SK-N-SH (cell line): ENCODE results near the gene ATG9A. TPM values are rescaled to one million over a fixed set of nuclear protein-coding genes. Genes with fewer than 3 reads are reported as not detected.

Source experiments
- CTCF ChIA-PET: fragments of 300-600, 350-600 bp; formaldehyde crosslinking; extraction: SDS; loops from one replicate; lab custom pipeline; 2021; lab: Yijun Ruan, JAX
- POLR2A ChIA-PET: fragments of 350-600 bp; sonication (Branson Sonifier 250); formaldehyde crosslinking; extraction: SDS; loops from one replicate; lab custom pipeline; 2020; ENCODE audit warnings: antibody characterized with exemption, inconsistent platforms; lab: Yijun Ruan, JAX
- DNase-seq: peaks from one replicate; pipeline ENCODE4 v3.0.0; 2012
- H2AFZ ChIP-seq: fragments of 200-600 bp; sonication (generic); 2 replicates; pipeline ENCODE4 v1.8.1; 2016; ENCODE audit warnings: antibody characterized with exemption, mild to moderate bottlenecking, low read depth
- H3F3A ChIP-seq: fragments of 200-600 bp; sonication (generic); replicated peaks from 2 replicates; pipeline ENCODE3; 2016; ENCODE audit warnings: antibody characterized with exemption, mild to moderate bottlenecking; ENCODE audit not compliant: insufficient read depth
- H3K27ac ChIP-seq, 2 experiments: fragments of 200-500 bp in 1 of 2; fragments of 200-600 bp in 1 of 2; sonication (Bioruptor generic) in 1 of 2; sonication (generic), shearing (Covaris generic) in 1 of 2; 2 replicates each; pipeline versions ENCODE4 v1.5.1 to v1.6.1; 2014 to 2016; ENCODE audit warnings: low read depth in 2 of 2, inconsistent platforms in 1 of 2, low read length in 1 of 2, mild to moderate bottlenecking in 1 of 2, mixed read lengths in 1 of 2
- H3K27me3 ChIP-seq: fragments of 200-600 bp; sonication (generic), shearing (Covaris generic); 2 replicates; pipeline ENCODE4 v1.6.1; 2016; ENCODE audit warnings: mixed run types; ENCODE audit not compliant: insufficient read depth
- H3K36me3 ChIP-seq, 2 experiments: fragments of 200-500 bp in 1 of 2; fragments of 200-600 bp in 1 of 2; sonication (Bioruptor generic) in 1 of 2; sonication (generic) in 1 of 2; replicated peaks in 1 of 2; 2 replicates each; pipeline versions ENCODE3 to v1.5.1; 2014 to 2016; ENCODE audit warnings: low read length in 1 of 2, mild to moderate bottlenecking in 1 of 2; ENCODE audit not compliant: insufficient read depth in 2 of 2, control insufficient read depth in 1 of 2
- H3K4me1 ChIP-seq, 2 experiments: fragments of 200-500 bp in 1 of 2; fragments of 200-600 bp in 1 of 2; sonication (Bioruptor generic) in 1 of 2; sonication (generic), shearing (Covaris generic) in 1 of 2; 2 replicates each; pipeline versions ENCODE4 v1.5.1 to v1.6.1; 2014 to 2016; ENCODE audit warnings: low read depth in 1 of 2, low read length in 1 of 2, mixed run types in 1 of 2; ENCODE audit not compliant: insufficient read depth in 2 of 2, control insufficient read depth in 1 of 2
- H3K4me2 ChIP-seq: fragments of 200-600 bp; sonication (generic), shearing (Covaris generic); 2 replicates; pipeline ENCODE4 v1.6.1; 2017; ENCODE audit warnings: mixed run types
- H3K4me3 ChIP-seq, 2 experiments: fragments of 200-500 bp in 1 of 2; fragments of 200-600 bp in 1 of 2; sonication (Bioruptor generic) in 1 of 2; sonication (generic), shearing (Covaris generic) in 1 of 2; 2 replicates each; pipeline versions ENCODE4 v1.5.1 to v1.8.1; 2014 to 2016; ENCODE audit warnings: low read depth in 2 of 2, inconsistent platforms in 1 of 2, low read length in 1 of 2, mild to moderate bottlenecking in 1 of 2, mixed read lengths in 1 of 2, moderate library complexity in 1 of 2
- H3K79me2 ChIP-seq: fragments of 200-600 bp; sonication (generic); 2 replicates; pipeline ENCODE4 v1.8.1; 2017; ENCODE audit warnings: mild to moderate bottlenecking; ENCODE audit not compliant: insufficient read depth
- H3K9ac ChIP-seq: fragments of 200-600 bp; sonication (generic); 2 replicates; pipeline ENCODE4 v1.6.1; 2017; ENCODE audit warnings: mixed run types
- H3K9me2 ChIP-seq: fragments of 200-600 bp; sonication (generic); 2 replicates; pipeline ENCODE4 v1.6.1; 2017; ENCODE audit warnings: mixed run types
- H3K9me3 ChIP-seq: fragments of 200-600 bp; sonication (generic); 2 replicates; pipeline ENCODE4 v1.6.1; 2017; ENCODE audit warnings: mixed run types, mild to moderate bottlenecking, moderate library complexity
- H4K20me1 ChIP-seq: fragments of 200-600 bp; sonication (generic); 2 replicates; pipeline ENCODE4 v1.6.1; 2017; ENCODE audit warnings: mild to moderate bottlenecking, mixed run types; ENCODE audit not compliant: insufficient read depth
- CHD2 ChIP-seq: fragments of 150-350 bp; IDR thresholded peaks from 2 replicates; pipeline ENCODE4 v1.6.1; 2018; ENCODE audit warnings: low read length; ENCODE audit not compliant: partially characterized antibody
- FOSL2 ChIP-seq: IDR thresholded peaks from 2 replicates; pipeline ENCODE4 v1.4.0; 2012; ENCODE audit warnings: low read depth, mild to moderate bottlenecking, moderate library complexity, borderline replicate concordance
- GATA2 ChIP-seq: sonication (generic); formaldehyde crosslinking; IDR thresholded peaks from 2 replicates; pipeline ENCODE4 v1.5.0; 2020; ENCODE audit warnings: mild to moderate bottlenecking, missing genetic modification reagents
- JUND ChIP-seq: IDR thresholded peaks from 2 replicates; pipeline ENCODE4 v1.4.0; 2012
- MXI1 ChIP-seq: IDR thresholded peaks from 2 replicates; pipeline ENCODE4 v1.6.1; 2012; ENCODE audit warnings: mild to moderate bottlenecking, low read depth, low read length, improper control_type of control experiment
- RAD21 ChIP-seq: IDR thresholded peaks from 2 replicates; pipeline ENCODE4 v1.6.1; 2012; ENCODE audit warnings: mild to moderate bottlenecking, low read length
- SMC3 ChIP-seq: IDR thresholded peaks from 2 replicates; pipeline ENCODE4 v1.6.1; 2012; ENCODE audit warnings: low read depth, low read length, improper control_type of control experiment
- TAF1 ChIP-seq: IDR thresholded peaks from 2 replicates; pipeline ENCODE4 v1.6.1; 2012; ENCODE audit warnings: low read depth, mild to moderate bottlenecking, low read length, moderate library complexity, borderline replicate concordance
- WGBS: methylation state at CpG from one replicate; pipeline ENCODE4 v1.1.6; 2017; ENCODE audit warnings: low lambda C conversion rate; 5-methylcytosine and 5-hydroxymethylcytosine counted together
- polyA plus RNA-seq, 3 experiments: library from polyadenylated mRNA; depleted of rRNA; stranded (reverse); fragments of >200 nt; gene quantifications; 2 replicates each; pipeline ENCODE4 v1.2.3, GENCODE V29; 2012
- TF ChIP-seq, protein P1 (sequence below): IDR thresholded peaks from 2 replicates; pipeline ENCODE4 v1.4.0; 2012; ENCODE audit warnings: low read depth, borderline replicate concordance
- TF ChIP-seq, protein P2 (sequence below): fragments of 150-350 bp; IDR thresholded peaks from 2 replicates; pipeline ENCODE4 v1.6.1; 2016; ENCODE audit warnings: mild to moderate bottlenecking, low read depth, low read length
- TF ChIP-seq, protein P3 (sequence below): fragments of 200-600 bp; sonication (generic); IDR thresholded peaks from 2 replicates; pipeline ENCODE4 v1.6.1; 2017; ENCODE audit warnings: antibody characterized with exemption, mild to moderate bottlenecking, moderate library complexity

ATG9A gene
- polyA plus RNA-seq, 1 of the 3 experiments (the other 2 are of a cell fraction): 29.6 TPM

DNA sequence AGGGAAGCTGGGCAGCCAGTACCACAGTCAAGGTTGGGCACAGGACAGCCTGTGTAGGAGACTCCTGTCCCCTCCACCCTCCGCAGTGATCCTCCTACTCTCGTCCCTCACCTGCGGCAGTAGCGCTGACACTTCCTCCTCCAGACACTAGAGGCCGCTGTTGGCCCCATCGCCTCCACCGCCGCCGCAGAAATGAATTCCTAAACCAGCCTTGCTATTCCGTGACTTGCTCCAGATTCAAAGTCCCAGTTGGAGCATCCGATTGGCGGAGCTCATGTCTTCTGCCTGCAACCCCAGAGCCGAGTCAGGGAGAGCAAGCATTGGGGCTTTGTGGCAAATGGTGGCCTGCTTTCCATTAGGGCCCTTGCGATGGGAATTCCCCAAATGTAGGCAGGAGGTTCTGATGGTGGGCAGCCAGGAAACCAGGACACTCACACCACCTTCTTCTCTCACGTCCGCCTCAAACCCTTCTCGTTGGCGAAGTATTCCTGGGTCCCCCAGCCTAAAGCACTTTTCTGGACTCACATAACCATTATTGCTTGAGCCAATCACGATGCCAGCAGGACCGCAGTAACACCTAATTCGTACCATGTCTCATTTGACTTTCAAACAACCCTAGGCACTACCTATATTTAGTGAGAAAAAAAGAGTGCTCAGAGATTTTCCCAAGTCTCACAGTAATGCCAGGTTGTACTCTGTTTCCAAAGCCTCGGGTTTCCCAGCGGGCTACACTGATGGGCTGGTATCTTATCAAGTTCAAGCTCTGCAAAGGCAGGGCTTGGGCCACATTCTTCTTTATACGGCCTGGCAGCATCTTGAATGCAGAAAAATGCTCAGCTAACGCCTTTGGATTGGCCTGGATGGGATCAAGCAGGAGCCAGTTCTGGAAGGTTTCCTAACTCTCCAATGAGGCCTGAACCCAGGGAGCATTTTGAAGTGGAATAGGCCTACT, 48.5 kb upstream of the ATG9A start:
- H3K4me2 ChIP-seq: peak overlapping the region; percentile 95
- H3K9me2 ChIP-seq: no peaks in the 10 kb centered on the region
- no peaks in the 10 kb centered on the region for H3K9me3 ChIP-seq
- H3K9ac ChIP-seq: peak overlapping the region; percentile 87
- no peaks in the 10 kb centered on the region for H4K20me1 ChIP-seq
- H3K36me3 ChIP-seq: peaks cover 14 to 20% of the 10 kb centered on the region in 2 experiments
- WGBS: 43% methylated on average over 22 of the region's 25 CpGs
- peaks cover 18% of the 10 kb centered on the region for H3F3A ChIP-seq
- H2AFZ ChIP-seq: peak overlapping the region; percentile 80; the same call in 1 of the 2 replicates
- H3K4me3 ChIP-seq: peak overlapping the region in 1 of 2 experiments; percentile 21; a peak in 3 of 4 replicates
- H3K27me3 ChIP-seq: no peaks in the 10 kb centered on the region
- POLR2A ChIA-PET: interaction anchor here (1.0 to 1.6 kb wide), 7 partner anchors 8 to 111 kb away, joined by 3 to 6 read pairs (median 5); partner anchors contain the start of genes ABCB6, CNPPD1, GLB1L and STK16
- TF ChIP-seq, protein P1, sequence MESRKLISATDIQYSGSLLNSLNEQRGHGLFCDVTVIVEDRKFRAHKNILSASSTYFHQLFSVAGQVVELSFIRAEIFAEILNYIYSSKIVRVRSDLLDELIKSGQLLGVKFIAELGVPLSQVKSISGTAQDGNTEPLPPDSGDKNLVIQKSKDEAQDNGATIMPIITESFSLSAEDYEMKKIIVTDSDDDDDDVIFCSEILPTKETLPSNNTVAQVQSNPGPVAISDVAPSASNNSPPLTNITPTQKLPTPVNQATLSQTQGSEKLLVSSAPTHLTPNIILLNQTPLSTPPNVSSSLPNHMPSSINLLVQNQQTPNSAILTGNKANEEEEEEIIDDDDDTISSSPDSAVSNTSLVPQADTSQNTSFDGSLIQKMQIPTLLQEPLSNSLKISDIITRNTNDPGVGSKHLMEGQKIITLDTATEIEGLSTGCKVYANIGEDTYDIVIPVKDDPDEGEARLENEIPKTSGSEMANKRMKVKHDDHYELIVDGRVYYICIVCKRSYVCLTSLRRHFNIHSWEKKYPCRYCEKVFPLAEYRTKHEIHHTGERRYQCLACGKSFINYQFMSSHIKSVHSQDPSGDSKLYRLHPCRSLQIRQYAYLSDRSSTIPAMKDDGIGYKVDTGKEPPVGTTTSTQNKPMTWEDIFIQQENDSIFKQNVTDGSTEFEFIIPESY: no peak
- TF ChIP-seq MXI1 (peak; percentile 20; the same call in 1 of the 2 replicates), FOSL2 (no peak), JUND (no peak), TAF1 (0 out of 2 replicates have a peak, but pooled peaks have one; percentile 7), GATA2 (CRISPR knock-in tag) (no peak), RAD21 (peak; percentile 73), SMC3 (peak; percentile 57), CHD2 (peak; percentile 19)
- TF ChIP-seq, protein P2, sequence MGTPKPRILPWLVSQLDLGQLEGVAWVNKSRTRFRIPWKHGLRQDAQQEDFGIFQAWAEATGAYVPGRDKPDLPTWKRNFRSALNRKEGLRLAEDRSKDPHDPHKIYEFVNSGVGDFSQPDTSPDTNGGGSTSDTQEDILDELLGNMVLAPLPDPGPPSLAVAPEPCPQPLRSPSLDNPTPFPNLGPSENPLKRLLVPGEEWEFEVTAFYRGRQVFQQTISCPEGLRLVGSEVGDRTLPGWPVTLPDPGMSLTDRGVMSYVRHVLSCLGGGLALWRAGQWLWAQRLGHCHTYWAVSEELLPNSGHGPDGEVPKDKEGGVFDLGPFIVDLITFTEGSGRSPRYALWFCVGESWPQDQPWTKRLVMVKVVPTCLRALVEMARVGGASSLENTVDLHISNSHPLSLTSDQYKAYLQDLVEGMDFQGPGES: no peak
- TF ChIP-seq, protein P3, sequence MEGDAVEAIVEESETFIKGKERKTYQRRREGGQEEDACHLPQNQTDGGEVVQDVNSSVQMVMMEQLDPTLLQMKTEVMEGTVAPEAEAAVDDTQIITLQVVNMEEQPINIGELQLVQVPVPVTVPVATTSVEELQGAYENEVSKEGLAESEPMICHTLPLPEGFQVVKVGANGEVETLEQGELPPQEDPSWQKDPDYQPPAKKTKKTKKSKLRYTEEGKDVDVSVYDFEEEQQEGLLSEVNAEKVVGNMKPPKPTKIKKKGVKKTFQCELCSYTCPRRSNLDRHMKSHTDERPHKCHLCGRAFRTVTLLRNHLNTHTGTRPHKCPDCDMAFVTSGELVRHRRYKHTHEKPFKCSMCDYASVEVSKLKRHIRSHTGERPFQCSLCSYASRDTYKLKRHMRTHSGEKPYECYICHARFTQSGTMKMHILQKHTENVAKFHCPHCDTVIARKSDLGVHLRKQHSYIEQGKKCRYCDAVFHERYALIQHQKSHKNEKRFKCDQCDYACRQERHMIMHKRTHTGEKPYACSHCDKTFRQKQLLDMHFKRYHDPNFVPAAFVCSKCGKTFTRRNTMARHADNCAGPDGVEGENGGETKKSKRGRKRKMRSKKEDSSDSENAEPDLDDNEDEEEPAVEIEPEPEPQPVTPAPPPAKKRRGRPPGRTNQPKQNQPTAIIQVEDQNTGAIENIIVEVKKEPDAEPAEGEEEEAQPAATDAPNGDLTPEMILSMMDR: peak; percentile 94
- TF ChIP-seq, all 33 proteins: peak for 6
- CTCF ChIA-PET: interaction anchor here (0.5 to 15.4 kb wide), 45 partner anchors 9 to 390 kb away, joined by 3 to 312 read pairs (median 5); partner anchors contain the start of genes ABCB6, ANKZF1, CHPF and GLB1L
- Histone ChIP-seq H3K79me2 (peaks cover 9% of the 10 kb centered on the region; the same call in 1 of the 2 replicates), H3K4me1 (peaks cover 24 to 27% of the 10 kb centered on the region in 2 experiments), H3K27ac (peak overlapping the region; percentile 88 to 91; a peak in 3 of 4 replicates)
- peak; percentile 81 for DNase-seq
